Gastroesophageal sphincter (tissue), 4 donors: ENCODE data around the gene ZBTB18. TPM values are rescaled to one million over a fixed set of nuclear protein-coding genes. Genes with fewer than 3 reads are reported as not detected.

Experiments
- ATAC-seq: fragments of 150-250 bp; one replicate; pipeline ENCODE4 v1.9.1; 2016; ENCODE audit warnings: mild to moderate bottlenecking, moderate library complexity
- H3K27ac ChIP-seq, 4 donors: fragments of 200-600 bp; sonication (generic) in 3 of 4; 1 replicate in 3 of 4; 2 replicates in 1 of 4; pipeline ENCODE4 v1.5.1; 2016 to 2019
- H3K27me3 ChIP-seq: fragments of 200-600 bp; sonication (generic); one replicate; pipeline ENCODE4 v1.5.1; 2019
- H3K36me3 ChIP-seq, 2 donors: fragments of 200-600 bp; sonication (generic); one replicate each; pipeline ENCODE4 v1.5.1; 2019; ENCODE audit warnings: control low read depth in 1 of 2
- H3K4me1 ChIP-seq, 3 donors: fragments of 200-600 bp; sonication (generic); 1 replicate in 2 of 3; 2 replicates in 1 of 3; pipeline ENCODE4 v1.5.1; 2016 to 2019; ENCODE audit warnings: control low read depth in 2 of 3
- H3K4me3 ChIP-seq, 2 donors: fragments of 200-600 bp; sonication (generic); one replicate each; pipeline ENCODE4 v1.5.1; 2019; ENCODE audit warnings: mild to moderate bottlenecking in 1 of 2, moderate library complexity in 1 of 2
- H3K9me3 ChIP-seq, 3 donors: fragments of 200-600 bp; sonication (generic); one replicate each; pipeline ENCODE4 v1.5.1; 2017 to 2019; ENCODE audit warnings: control low read depth in 2 of 3
- EP300 ChIP-seq: sonication (generic); formaldehyde crosslinking; IDR thresholded peaks from one replicate; pipeline ENCODE4 v1.6.1; 2017; ENCODE audit warnings: antibody characterized with exemption, mild to moderate bottlenecking
- POLR2A ChIP-seq, 2 donors: fragments of 450-650 bp; IDR thresholded peaks; one replicate each; pipeline ENCODE4 v1.6.1; 2017; ENCODE audit warnings: antibody characterized with exemption in 2 of 2, mild to moderate bottlenecking in 2 of 2, moderate library complexity in 1 of 2
- POLR2AphosphoS5 ChIP-seq: sonication (generic); formaldehyde crosslinking; IDR thresholded peaks from one replicate; pipeline ENCODE4 v1.6.1; 2017; ENCODE audit warnings: antibody characterized with exemption
- WGBS, 2 donors: methylation state at CpG; one replicate each; pipeline ENCODE4 v1.1.5; 2018; ENCODE audit warnings: low coverage in 1 of 2; 5-methylcytosine and 5-hydroxymethylcytosine counted together
- total RNA-seq, 4 donors: library from RNA; depleted of rRNA; stranded (reverse); fragments of >200 nt; gene quantifications; one replicate each; pipeline ENCODE4 v1.1.0, GENCODE V29; 2016
- TF ChIP-seq, protein P1 (sequence below), 4 experiments: fragments of 200-600 bp in 2 of 4; fragments of 450-650 bp in 2 of 4; sonication (generic) in 1 of 4; IDR thresholded peaks; one replicate each; pipeline ENCODE4 v1.5.1; 2017 to 2019; ENCODE audit warnings: antibody characterized with exemption in 4 of 4, mild to moderate bottlenecking in 2 of 4, moderate library complexity in 2 of 4

ZBTB18 gene
- total RNA-seq, 4 donors from 2014 or later = 12.5 to 25.1 (median 20.4) TPM

DNA sequence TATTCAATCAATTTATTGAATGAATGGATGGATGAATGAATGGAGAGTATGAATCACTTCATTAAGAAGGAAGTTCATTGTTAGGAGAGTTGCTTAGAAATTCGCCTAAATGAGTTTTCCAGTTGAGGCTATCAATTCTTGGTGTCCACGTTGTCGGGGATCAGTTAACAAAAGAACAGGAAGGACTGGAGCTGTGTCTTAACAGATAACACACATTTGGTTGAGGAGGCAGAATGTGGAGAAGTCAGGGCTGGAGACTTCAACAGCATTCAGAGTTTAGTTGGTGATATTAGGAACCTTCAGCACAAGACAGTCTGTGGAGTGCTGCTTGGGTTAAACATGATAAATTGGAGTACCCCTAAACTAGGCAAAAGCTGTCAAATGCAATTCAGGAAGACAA, 33.7 kb downstream of the ZBTB18 start:
- Histone ChIP-seq H3K9me3 (peaks cover 0 to 16% (median 0%) of the 10 kb centered on the region in 3 donors), H3K4me1 (no peaks in the 10 kb centered on the region), H3K4me3 (no peak overlapping the region), H3K36me3 (no peaks in the 10 kb centered on the region), H3K27me3 (peaks cover 20% of the 10 kb centered on the region), H3K27ac (no peak overlapping the region)
- WGBS, 2 donors = 38 to 61% methylated on average over 3 of the region's 3 CpGs
- no peak for ATAC-seq
- TF ChIP-seq POLR2AphosphoS5 (no peak), EP300 (no peak), POLR2A (IDR thresholded peaks at IDR 0.05) (no peak)
- TF ChIP-seq, protein P1, sequence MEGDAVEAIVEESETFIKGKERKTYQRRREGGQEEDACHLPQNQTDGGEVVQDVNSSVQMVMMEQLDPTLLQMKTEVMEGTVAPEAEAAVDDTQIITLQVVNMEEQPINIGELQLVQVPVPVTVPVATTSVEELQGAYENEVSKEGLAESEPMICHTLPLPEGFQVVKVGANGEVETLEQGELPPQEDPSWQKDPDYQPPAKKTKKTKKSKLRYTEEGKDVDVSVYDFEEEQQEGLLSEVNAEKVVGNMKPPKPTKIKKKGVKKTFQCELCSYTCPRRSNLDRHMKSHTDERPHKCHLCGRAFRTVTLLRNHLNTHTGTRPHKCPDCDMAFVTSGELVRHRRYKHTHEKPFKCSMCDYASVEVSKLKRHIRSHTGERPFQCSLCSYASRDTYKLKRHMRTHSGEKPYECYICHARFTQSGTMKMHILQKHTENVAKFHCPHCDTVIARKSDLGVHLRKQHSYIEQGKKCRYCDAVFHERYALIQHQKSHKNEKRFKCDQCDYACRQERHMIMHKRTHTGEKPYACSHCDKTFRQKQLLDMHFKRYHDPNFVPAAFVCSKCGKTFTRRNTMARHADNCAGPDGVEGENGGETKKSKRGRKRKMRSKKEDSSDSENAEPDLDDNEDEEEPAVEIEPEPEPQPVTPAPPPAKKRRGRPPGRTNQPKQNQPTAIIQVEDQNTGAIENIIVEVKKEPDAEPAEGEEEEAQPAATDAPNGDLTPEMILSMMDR (IDR thresholded peaks at IDR 0.05) = no peak

DNA sequence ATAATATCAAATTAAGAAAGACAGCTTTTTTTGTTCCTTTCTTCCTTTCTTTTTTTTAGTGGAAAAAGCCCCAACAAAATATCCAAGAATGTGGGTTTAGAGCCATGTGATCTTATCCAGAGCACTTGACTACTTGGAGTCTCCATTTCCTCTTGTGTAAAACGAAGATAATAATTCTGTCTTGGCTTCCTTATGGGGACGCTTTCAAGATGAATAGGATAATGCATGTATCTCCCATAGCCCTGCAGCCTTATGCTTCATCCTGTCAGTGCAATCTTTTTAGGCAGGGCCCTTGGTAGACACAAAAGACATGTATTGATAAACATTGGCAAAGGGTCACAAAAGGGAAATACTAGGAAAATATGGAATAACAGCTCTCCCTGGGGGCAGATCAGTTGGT, 34.8 kb downstream of the ZBTB18 start:
- 85 to 100% methylated on average over 2 of the region's 2 CpGs for WGBS, 2 donors
- ATAC-seq = no peak
- Histone ChIP-seq H3K4me1 (no peaks in the 10 kb centered on the region), H3K4me3 (no peak overlapping the region), H3K27ac (no peak overlapping the region), H3K9me3 (peaks cover 0 to 16% (median 0%) of the 10 kb centered on the region in 3 donors), H3K36me3 (no peaks in the 10 kb centered on the region), H3K27me3 (peaks cover 16% of the 10 kb centered on the region)
- TF ChIP-seq POLR2AphosphoS5 = no peak
- TF ChIP-seq, protein P1 (IDR thresholded peaks at IDR 0.05) = no peak
- TF ChIP-seq POLR2A (IDR thresholded peaks at IDR 0.05) = no peak
- no peak for TF ChIP-seq EP300

DNA sequence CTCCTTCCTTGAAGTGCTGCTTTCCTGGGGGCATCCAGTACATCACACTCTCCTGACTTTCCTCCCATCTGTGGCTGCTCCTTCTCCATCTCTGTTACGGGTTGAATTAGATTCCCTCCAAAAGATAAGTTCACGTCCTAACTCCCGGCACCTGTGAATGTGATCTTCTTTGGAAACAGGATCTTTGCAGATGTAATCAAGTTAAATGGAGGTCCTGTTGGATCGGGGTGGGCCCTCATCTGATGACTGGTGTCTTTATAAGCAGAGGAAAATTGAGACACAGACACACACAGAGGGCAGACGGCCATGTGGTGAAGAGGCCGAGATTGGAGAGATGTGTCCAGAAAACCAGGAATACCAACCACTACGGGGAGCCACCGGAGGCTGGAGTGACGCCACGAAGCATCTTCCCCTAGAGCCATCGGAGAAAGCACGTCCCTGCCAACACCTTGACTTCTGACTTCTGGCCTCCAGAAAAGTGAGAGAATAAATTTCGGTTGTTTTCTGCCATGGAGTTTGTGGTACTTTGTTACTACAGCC, 36.0 kb downstream of the ZBTB18 start:
- H3K27ac ChIP-seq = no peak overlapping the region
- H3K9me3 ChIP-seq = peaks cover 0 to 16% (median 0%) of the 10 kb centered on the region in 3 donors
- TF ChIP-seq POLR2A (IDR thresholded peaks at IDR 0.05) = no peak
- no peak for TF ChIP-seq EP300
- no peak for TF ChIP-seq POLR2AphosphoS5
- TF ChIP-seq, protein P1 (IDR thresholded peaks at IDR 0.05) = no peak
- H3K4me1 ChIP-seq = no peaks in the 10 kb centered on the region
- no peak overlapping the region for H3K4me3 ChIP-seq
- WGBS, 2 donors = 94 to 95% methylated on average over 2 to 11 of the region's 13 CpGs
- ATAC-seq = no peak
- peaks cover 16% of the 10 kb centered on the region for H3K27me3 ChIP-seq
- no peaks in the 10 kb centered on the region for H3K36me3 ChIP-seq

DNA sequence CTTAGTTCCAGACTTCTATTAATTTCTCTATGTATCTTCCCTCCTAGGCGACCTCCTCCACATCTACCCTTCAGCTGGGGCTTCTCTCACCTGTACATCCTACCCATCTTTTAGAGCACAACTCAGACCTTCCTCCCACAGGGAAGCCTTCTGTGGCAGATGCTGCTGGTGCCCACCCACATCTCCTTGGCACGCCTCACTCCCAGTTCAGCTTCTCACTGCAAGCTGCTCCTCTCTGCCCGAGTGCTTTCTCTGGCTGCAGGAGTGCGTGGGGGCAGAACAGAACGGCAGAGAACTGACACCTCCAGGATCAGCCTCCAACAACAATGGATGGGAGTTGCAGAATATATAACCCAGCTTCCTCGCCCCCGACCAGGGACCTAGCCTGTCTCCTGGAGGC, 36.5 kb downstream of the ZBTB18 start:
- H3K36me3 ChIP-seq = no peaks in the 10 kb centered on the region
- WGBS, 2 donors = 75 to 93% methylated on average over 1 to 3 of the region's 7 CpGs
- no peak overlapping the region for H3K4me3 ChIP-seq
- H3K4me1 ChIP-seq = no peaks in the 10 kb centered on the region
- no peak overlapping the region for H3K27ac ChIP-seq
- peaks cover 0 to 16% (median 0%) of the 10 kb centered on the region in 3 donors for H3K9me3 ChIP-seq
- TF ChIP-seq POLR2AphosphoS5 (no peak), EP300 (no peak), POLR2A (IDR thresholded peaks at IDR 0.05) (no peak)
- TF ChIP-seq, protein P1 (IDR thresholded peaks at IDR 0.05) = no peak
- peaks cover 12% of the 10 kb centered on the region for H3K27me3 ChIP-seq
- ATAC-seq = no peak

DNA sequence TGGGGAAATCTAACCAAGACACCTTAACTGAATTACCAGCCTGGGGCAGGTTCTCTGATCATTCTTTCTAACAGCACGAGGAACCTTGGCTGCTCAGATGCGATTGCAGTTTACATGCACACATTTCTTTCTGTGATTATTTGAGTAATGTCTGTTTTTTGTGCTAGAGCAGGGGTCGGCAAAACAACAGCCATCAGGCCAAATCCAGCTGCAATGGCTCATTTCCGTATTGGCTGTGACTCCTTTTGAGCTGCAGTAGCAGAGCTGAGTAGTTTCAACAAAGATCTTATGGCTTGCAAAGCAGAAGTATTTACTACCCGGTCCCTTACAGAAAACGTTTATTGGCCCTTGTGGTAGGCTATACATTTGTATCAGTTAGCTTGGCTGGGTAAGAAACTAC, 37.1 kb downstream of the ZBTB18 start:
- no peaks in the 10 kb centered on the region for H3K36me3 ChIP-seq
- no peak overlapping the region for H3K4me3 ChIP-seq
- H3K9me3 ChIP-seq = peaks cover 0 to 16% (median 0%) of the 10 kb centered on the region in 3 donors
- H3K27ac ChIP-seq = no peak overlapping the region
- TF ChIP-seq POLR2A (IDR thresholded peaks at IDR 0.05) = no peak
- no peak for ATAC-seq
- 41 to 45% methylated on average over 5 of the region's 6 CpGs for WGBS, 2 donors
- H3K27me3 ChIP-seq = peaks cover 6% of the 10 kb centered on the region
- H3K4me1 ChIP-seq = no peaks in the 10 kb centered on the region
